Astrocyte (in vitro differentiated cells and primary cell): ENCODE measurements around the gene LRRC8D.

ENCODE experiments used
- CTCF ChIP-seq: IDR thresholded peaks from 2 replicates; pipeline ENCODE4 v1.5.1; 2011; ENCODE audit warnings: low read depth, mild to moderate bottlenecking, inconsistent platforms, low read length, moderate library complexity; ENCODE audit not compliant: insufficient read depth
- EZH2 ChIP-seq: IDR thresholded peaks from 2 replicates; pipeline ENCODE4 v1.6.1; 2012; ENCODE audit warnings: mild to moderate bottlenecking, low read length, inconsistent platforms; ENCODE audit not compliant: insufficient read depth

DNA sequence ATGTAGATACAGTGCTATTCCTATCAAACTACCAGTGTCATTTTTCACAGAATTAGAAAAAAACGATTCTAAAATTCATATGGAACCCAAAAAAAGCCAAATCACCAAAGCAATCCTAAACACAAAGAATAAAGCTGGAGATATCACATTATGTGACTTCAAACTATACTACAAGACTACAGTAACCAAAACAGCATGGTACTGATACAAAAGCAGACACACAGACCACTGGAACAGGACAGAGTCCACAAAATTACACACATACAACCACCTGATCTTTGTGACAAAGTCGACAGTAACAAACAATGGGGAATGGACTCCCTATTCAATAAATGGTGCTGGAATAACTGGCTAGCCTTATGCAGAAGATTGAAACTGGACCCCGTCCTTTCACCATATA lies 102.7 kb downstream of the LRRC8D start:
- no peak for TF ChIP-seq CTCF
- TF ChIP-seq EZH2 = no peak
